GM21619 (cell line): ENCODE results near the gene KLHL24.
"Not testable (repeated sequence)": the region's sequence is repeated elsewhere in the genome, so short reads cannot be mapped to it uniquely, and the experiment has no call there.

Experiments used
- ATAC-seq: cut with Tn5 transposase; IDR thresholded peaks from one replicate; pipeline ENCODE4 v1.9.1; 2021; ENCODE audit not compliant: unreplicated experiment

The KLHL24 gene

GRCh38 chr3:183692436-183692835 lies 57.0 kb downstream of the KLHL24 start:
- no peak for ATAC-seq

- ATAC-seq: no peak
Observed at GRCh38 chr3:183695569-183696364, 60.3 kb downstream of the KLHL24 start.

- ATAC-seq: no peak
Observed at GRCh38 chr3:183697123-183697609, 61.7 kb downstream of the KLHL24 start.

- peak; percentile 79 for ATAC-seq
Observed at GRCh38 chr3:183697610-183698317, 62.3 kb downstream of the KLHL24 start, which contains the start of gene YEATS2. Gene YEATS2 (plus strand): TSS chr3:183697797. CDS start chr3:183715163, 17,366 bp downstream.

- peak; percentile 17 for ATAC-seq
Observed at GRCh38 chr3:183698318-183698751, 62.9 kb downstream of the KLHL24 start.

- no peak for ATAC-seq
Observed at GRCh38 chr3:183698756-183699155, 63.3 kb downstream of the KLHL24 start.

GRCh38 chr3:183699238-183699947 lies 64.0 kb downstream of the KLHL24 start:
- no peak for ATAC-seq

- no peak for ATAC-seq
Observed at GRCh38 chr3:183701744-183702143, 66.3 kb downstream of the KLHL24 start.

GRCh38 chr3:183703892-183704291 lies 68.5 kb downstream of the KLHL24 start:
- ATAC-seq: not testable (repeated sequence)

- ATAC-seq: no peak
Observed at GRCh38 chr3:183710231-183710630, 74.8 kb downstream of the KLHL24 start.

GRCh38 chr3:183711516-183711915 lies 76.1 kb downstream of the KLHL24 start:
- ATAC-seq: no peak

GRCh38 chr3:183714622-183715021 lies 79.2 kb downstream of the KLHL24 start:
- no peak for ATAC-seq

GRCh38 chr3:183718012-183718411 lies 82.6 kb downstream of the KLHL24 start:
- ATAC-seq: no peak

- ATAC-seq: no peak
Observed at GRCh38 chr3:183725387-183725786, 90.0 kb downstream of the KLHL24 start.

- ATAC-seq: no peak
Observed at GRCh38 chr3:183728204-183728603, 92.8 kb downstream of the KLHL24 start.

- no peak for ATAC-seq
Observed at GRCh38 chr3:183730361-183730760, 94.9 kb downstream of the KLHL24 start.

GRCh38 chr3:183731611-183732010 lies 96.2 kb downstream of the KLHL24 start:
- no peak for ATAC-seq

GRCh38 chr3:183733553-183733952 lies 98.1 kb downstream of the KLHL24 start:
- no peak for ATAC-seq
